Neuronal stem cell (in vitro differentiated cells): ENCODE data around the gene CYB5A.

Experiments
- DNase-seq: peaks from one replicate; pipeline ENCODE4 v3.0.0-alpha.2; 2013; ENCODE audit warnings: low spot score
- H2AFZ ChIP-seq: one replicate; pipeline ENCODE4 v1.6.1; 2013; ENCODE audit warnings: mild to moderate bottlenecking, low read length, inconsistent platforms
- H2AK5ac ChIP-seq: 2 replicates; pipeline ENCODE4 v1.6.1; 2013; ENCODE audit warnings: low read depth, mild to moderate bottlenecking, inconsistent platforms, low read length, moderate library complexity, mixed read lengths
- H2BK120ac ChIP-seq: 2 replicates; pipeline ENCODE4 v1.6.1; 2013; ENCODE audit warnings: low read depth, mild to moderate bottlenecking, inconsistent platforms, low read length, moderate library complexity, mixed read lengths
- H2BK12ac ChIP-seq: one replicate; pipeline ENCODE4 v1.6.1; 2013; ENCODE audit warnings: low read length, inconsistent platforms
- H2BK15ac ChIP-seq: 2 replicates; pipeline ENCODE4 v1.6.1; 2013; ENCODE audit warnings: mild to moderate bottlenecking, low read length, inconsistent platforms, mixed read lengths
- H2BK5ac ChIP-seq: one replicate; pipeline ENCODE4 v1.6.1; 2013; ENCODE audit warnings: inconsistent platforms, mild to moderate bottlenecking, low read length, moderate library complexity
- H3K14ac ChIP-seq: one replicate; pipeline ENCODE4 v1.6.1; 2013; ENCODE audit warnings: low read length, inconsistent platforms
- H3K18ac ChIP-seq: 2 replicates; pipeline ENCODE4 v1.6.1; 2013; ENCODE audit warnings: low read length, inconsistent platforms
- H3K23ac ChIP-seq: 2 replicates; pipeline ENCODE4 v1.6.1; 2013; ENCODE audit warnings: low read depth, mild to moderate bottlenecking, mixed read lengths, low read length, inconsistent platforms; ENCODE audit not compliant: poor library complexity
- H3K27ac ChIP-seq: replicated peaks from 3 replicates; pipeline ENCODE4 v1.5.1; 2013; ENCODE audit warnings: low read length, inconsistent platforms
- H3K27me3 ChIP-seq, 3 experiments: 2 replicates each; pipeline ENCODE4 v1.6.1; 2013; ENCODE audit warnings: low read length in 3 of 3, mild to moderate bottlenecking in 2 of 3, inconsistent platforms in 1 of 3, low read depth in 1 of 3, mixed read lengths in 1 of 3, moderate library complexity in 1 of 3; ENCODE audit not compliant: control insufficient read depth in 3 of 3, insufficient read depth in 3 of 3
- H3K36me3 ChIP-seq, 2 donors: replicated peaks in 1 of 2; 2 replicates each; pipeline ENCODE4 v1.6.1; 2013; ENCODE audit warnings: low read length in 2 of 2; ENCODE audit not compliant: control insufficient read depth in 2 of 2, insufficient read depth in 2 of 2
- H3K4ac ChIP-seq: 2 replicates; pipeline ENCODE4 v1.6.1; 2013; ENCODE audit warnings: inconsistent platforms, mild to moderate bottlenecking, low read length, moderate library complexity
- H3K4me1 ChIP-seq, 2 donors: 1 replicate in 1 of 2; 2 replicates in 1 of 2; pipeline ENCODE4 v1.6.1; 2013; ENCODE audit warnings: low read length in 2 of 2, low read depth in 1 of 2; ENCODE audit not compliant: control insufficient read depth in 2 of 2, insufficient read depth in 1 of 2
- H3K4me2 ChIP-seq: one replicate; pipeline ENCODE4 v1.6.1; 2013; ENCODE audit warnings: mild to moderate bottlenecking, low read length, inconsistent platforms; ENCODE audit not compliant: insufficient read depth, poor library complexity, severe bottlenecking
- H3K4me3 ChIP-seq, 2 donors: 2 replicates each; pipeline ENCODE4 v1.5.1; 2013; ENCODE audit warnings: low read length in 2 of 2, mild to moderate bottlenecking in 2 of 2, inconsistent platforms in 1 of 2, moderate library complexity in 1 of 2
- H3K79me1 ChIP-seq: one replicate; pipeline ENCODE4 v1.6.1; 2013; ENCODE audit warnings: low read depth, mild to moderate bottlenecking, inconsistent platforms, low read length, moderate library complexity
- H3K9ac ChIP-seq: one replicate; pipeline ENCODE4 v1.6.1; 2013; ENCODE audit warnings: mild to moderate bottlenecking, low read depth, low read length, inconsistent platforms; ENCODE audit not compliant: poor library complexity
- H3K9me3 ChIP-seq, 2 donors: replicated peaks in 1 of 2; 2 replicates each; pipeline versions ENCODE3 to v1.6.1; 2013; ENCODE audit warnings: low read length in 2 of 2, mild to moderate bottlenecking in 2 of 2, inconsistent platforms in 1 of 2, low read depth in 1 of 2, mixed read lengths in 1 of 2, moderate library complexity in 1 of 2; ENCODE audit not compliant: control insufficient read depth in 2 of 2, insufficient read depth in 1 of 2
- H4K8ac ChIP-seq: one replicate; pipeline ENCODE4 v1.6.1; 2013; ENCODE audit warnings: low read depth, mild to moderate bottlenecking, inconsistent platforms, low read length, moderate library complexity
- H4K91ac ChIP-seq: one replicate; pipeline ENCODE4 v1.6.1; 2013; ENCODE audit warnings: low read length, low read depth, mild to moderate bottlenecking, inconsistent platforms; ENCODE audit not compliant: poor library complexity
- WGBS, 2 donors: extraction: QIAGEN DNeasy Blood & Tissue Kit; methylation state at CpG; one replicate each; pipeline ENCODE4 v1.1.7; 2013; ENCODE audit warnings: missing lambda C conversion rate in 2 of 2, mixed read lengths in 1 of 2; ENCODE audit not compliant: insufficient read length in 2 of 2, insufficient replicate concordance in 1 of 2; ENCODE audit errors: extremely low coverage in 2 of 2; 5-methylcytosine and 5-hydroxymethylcytosine counted together

CYB5A gene

GRCh38 chr18:74290794-74291471 lies 830 bp downstream of the CYB5A start:
- H3K14ac ChIP-seq = no peak overlapping the region
- peaks cover 0 to 8% (median 0%) of the 10 kb centered on the region in 3 experiments for H3K27me3 ChIP-seq
- no peak overlapping the region for H2BK120ac ChIP-seq
- H3K79me1 ChIP-seq = peaks cover 2% of the 10 kb centered on the region
- H3K9ac ChIP-seq = peak overlapping the region; percentile 30
- no peak overlapping the region for H2BK12ac ChIP-seq
- WGBS, 2 donors = no CpG with 5 or more reads among the region's 57 CpGs
- no peak overlapping the region for H3K4ac ChIP-seq
- H3K4me3 ChIP-seq = peak overlapping the region; percentile 90 to 98
- H4K8ac ChIP-seq = no peak overlapping the region
- no peak for DNase-seq
- peak overlapping the region; percentile 4 for H2AK5ac ChIP-seq
- no peak overlapping the region for H2BK5ac ChIP-seq
- H3K4me1 ChIP-seq = peaks cover 0 to 4% of the 10 kb centered on the region in 2 donors
- H3K18ac ChIP-seq = peak overlapping the region; percentile 91
- peak overlapping the region; percentile 98 for H2AFZ ChIP-seq
- peak overlapping the region; percentile 74 for H3K4me2 ChIP-seq
- peak overlapping the region; percentile 82 for H3K23ac ChIP-seq
- H3K27ac ChIP-seq = no peak overlapping the region
- peaks cover 3 to 11% of the 10 kb centered on the region in 2 donors for H3K9me3 ChIP-seq
- no peak overlapping the region for H4K91ac ChIP-seq
- no peaks in the 10 kb centered on the region for H3K36me3 ChIP-seq
- H2BK15ac ChIP-seq = no peak overlapping the region

- Histone ChIP-seq H3K4me3 (no peak overlapping the region), H4K8ac (no peak overlapping the region), H3K4ac (no peak overlapping the region), H3K4me1 (peaks cover 2 to 5% of the 10 kb centered on the region in 2 donors), H3K27me3 (peaks cover 0 to 8% (median 0%) of the 10 kb centered on the region in 3 experiments), H2AK5ac (no peak overlapping the region), H3K36me3 (no peaks in the 10 kb centered on the region), H2BK12ac (no peak overlapping the region), H2BK15ac (no peak overlapping the region), H4K91ac (no peak overlapping the region), H3K23ac (no peak overlapping the region), H3K4me2 (no peak overlapping the region), H2BK120ac (no peak overlapping the region), H3K9me3 (peaks cover 3 to 11% of the 10 kb centered on the region in 2 donors), H3K27ac (no peak overlapping the region), H3K79me1 (peaks cover 2% of the 10 kb centered on the region), H2BK5ac (no peak overlapping the region), H3K9ac (no peak overlapping the region), H3K18ac (no peak overlapping the region), H3K14ac (no peak overlapping the region), H2AFZ (no peak overlapping the region)
- no peak for DNase-seq
- WGBS, 2 donors = no CpG with 5 or more reads among the region's 7 CpGs
These were observed 1.7 kb downstream of the CYB5A start for GRCh38 chr18:74290021-74290420.

GRCh38 chr18:74289137-74289536 lies 2.6 kb downstream of the CYB5A start:
- no peak overlapping the region for H2AFZ ChIP-seq
- DNase-seq = no peak
- no CpG with 5 or more reads among the region's 3 CpGs for WGBS, 2 donors

GRCh38 chr18:74288730-74289129 lies 3.0 kb downstream of the CYB5A start:
- Histone ChIP-seq H4K91ac (no peak overlapping the region), H3K27me3 (peaks cover 0 to 8% (median 0%) of the 10 kb centered on the region in 3 experiments), H2BK120ac (no peak overlapping the region), H2BK12ac (no peak overlapping the region), H2BK15ac (no peak overlapping the region), H3K4me1 (peaks cover 11 to 12% of the 10 kb centered on the region in 2 donors), H3K4me3 (no peak overlapping the region), H4K8ac (no peak overlapping the region), H3K9ac (no peak overlapping the region), H3K4me2 (no peak overlapping the region), H3K14ac (no peak overlapping the region), H3K18ac (no peak overlapping the region), H3K4ac (no peak overlapping the region), H2AFZ (no peak overlapping the region), H3K79me1 (peaks cover 2% of the 10 kb centered on the region), H3K9me3 (peaks cover 3 to 8% of the 10 kb centered on the region in 2 donors), H2BK5ac (no peak overlapping the region), H3K27ac (no peak overlapping the region), H2AK5ac (no peak overlapping the region), H3K36me3 (no peaks in the 10 kb centered on the region), H3K23ac (no peak overlapping the region)
- WGBS, 2 donors = no CpG with 5 or more reads among the region's 9 CpGs
- no peak for DNase-seq

More at GRCh38 chr18:74289137-74289536, 2.6 kb downstream of the CYB5A start:
- Histone ChIP-seq H3K18ac (no peak overlapping the region), H3K4me1 (peaks cover 10 to 11% of the 10 kb centered on the region in 2 donors), H2BK5ac (no peak overlapping the region), H2BK12ac (no peak overlapping the region), H3K27me3 (peaks cover 0 to 8% (median 0%) of the 10 kb centered on the region in 3 experiments), H2BK120ac (no peak overlapping the region), H3K23ac (no peak overlapping the region), H2BK15ac (no peak overlapping the region), H3K79me1 (peaks cover 2% of the 10 kb centered on the region), H3K36me3 (no peaks in the 10 kb centered on the region), H3K4me2 (no peak overlapping the region), H4K8ac (no peak overlapping the region), H3K9me3 (peaks cover 3 to 8% of the 10 kb centered on the region in 2 donors), H3K4me3 (no peak overlapping the region), H3K27ac (no peak overlapping the region), H2AK5ac (no peak overlapping the region), H3K9ac (no peak overlapping the region), H3K14ac (no peak overlapping the region), H4K91ac (no peak overlapping the region), H3K4ac (no peak overlapping the region)
